ENCODE results near the gene FBLN2.

The FBLN2 gene

GRCh38 chr3:13533885-13534301 is 15.0 kb upstream of the FBLN2 start:
- no peak for DNase-seq

GRCh38 chr3:13535526-13535875 is 13.4 kb upstream of the FBLN2 start:
- no peak for DNase-seq

GRCh38 chr3:13535905-13536304 is 13.0 kb upstream of the FBLN2 start:
- no peak for DNase-seq

- DNase-seq: no peak
Observed at GRCh38 chr3:13536432-13536831, 12.5 kb upstream of the FBLN2 start.

GRCh38 chr3:13536832-13537231 is 12.1 kb upstream of the FBLN2 start:
- no peak for DNase-seq

- no peak for DNase-seq
Observed at GRCh38 chr3:13537244-13537908, 11.5 kb upstream of the FBLN2 start.

GRCh38 chr3:13537909-13538296 is 11.0 kb upstream of the FBLN2 start:
- no peak for DNase-seq

GRCh38 chr3:13538520-13539291 is 10.2 kb upstream of the FBLN2 start:
- no peak for DNase-seq

- no peak for DNase-seq
Observed at GRCh38 chr3:13539292-13539638, 9.7 kb upstream of the FBLN2 start.

GRCh38 chr3:13539671-13540070 is 9.3 kb upstream of the FBLN2 start:
- no peak for DNase-seq

GRCh38 chr3:13540297-13540995 is 8.5 kb upstream of the FBLN2 start:
- no peak for DNase-seq

- DNase-seq: no peak
Observed at GRCh38 chr3:13541691-13542090, 7.2 kb upstream of the FBLN2 start.

GRCh38 chr3:13542142-13542541 is 6.8 kb upstream of the FBLN2 start:
- no peak for DNase-seq

- DNase-seq: no peak
Observed at GRCh38 chr3:13543253-13543652, 5.7 kb upstream of the FBLN2 start.

- DNase-seq: peak in 3 of 5 experiments; percentile 5 to 65 (median 19)
Observed at GRCh38 chr3:13544293-13544831, 4.6 kb upstream of the FBLN2 start.

- DNase-seq: no peak
Observed at GRCh38 chr3:13544951-13545651, 3.8 kb upstream of the FBLN2 start.

- DNase-seq: no peak
Observed at GRCh38 chr3:13545952-13546454, 2.9 kb upstream of the FBLN2 start.

GRCh38 chr3:13546667-13547171 is 2.2 kb upstream of the FBLN2 start:
- DNase-seq: no peak

- DNase-seq: no peak
Observed at GRCh38 chr3:13547591-13548371, 1.1 kb upstream of the FBLN2 start.

- DNase-seq: peak in 1 of 5 experiments; percentile 21
Observed at GRCh38 chr3:13549623-13550422, 898 bp downstream of the FBLN2 start.

- DNase-seq: no peak
Observed at GRCh38 chr3:13550423-13550690, 1.4 kb downstream of the FBLN2 start.
